Measurements from ENCODE around the gene UFD1. TPM values are rescaled to one million over a fixed set of nuclear protein-coding genes. Genes with fewer than 3 reads are reported as not detected.

UFD1 gene
- total and polyA plus RNA-seq, 3 donors from 2014 or later: 46.1 to 86.6 (median 54.5) TPM

- intact Hi-C loops (cut with DNase I; ENCODE audit: low total_unique reads): no loop called here
- Histone ChIP-seq H3K4me3 (no peak overlapping the region), H3K9me3 (no peaks in the 10 kb centered on the region), H3K27me3 (no peaks in the 10 kb centered on the region), H3K27ac (no peak overlapping the region), H3K36me3 (ENCODE audit: low read depth, missing control alignments) (no peaks in the 10 kb centered on the region), H3K4me1 (no peaks in the 10 kb centered on the region)
- 92 to 96% methylated on average over 6 of the region's 6 CpGs for WGBS, 2 donors
- TF ChIP-seq POLR2A (IDR thresholded peaks at IDR 0.05): no peak
- TF ChIP-seq, protein P1, sequence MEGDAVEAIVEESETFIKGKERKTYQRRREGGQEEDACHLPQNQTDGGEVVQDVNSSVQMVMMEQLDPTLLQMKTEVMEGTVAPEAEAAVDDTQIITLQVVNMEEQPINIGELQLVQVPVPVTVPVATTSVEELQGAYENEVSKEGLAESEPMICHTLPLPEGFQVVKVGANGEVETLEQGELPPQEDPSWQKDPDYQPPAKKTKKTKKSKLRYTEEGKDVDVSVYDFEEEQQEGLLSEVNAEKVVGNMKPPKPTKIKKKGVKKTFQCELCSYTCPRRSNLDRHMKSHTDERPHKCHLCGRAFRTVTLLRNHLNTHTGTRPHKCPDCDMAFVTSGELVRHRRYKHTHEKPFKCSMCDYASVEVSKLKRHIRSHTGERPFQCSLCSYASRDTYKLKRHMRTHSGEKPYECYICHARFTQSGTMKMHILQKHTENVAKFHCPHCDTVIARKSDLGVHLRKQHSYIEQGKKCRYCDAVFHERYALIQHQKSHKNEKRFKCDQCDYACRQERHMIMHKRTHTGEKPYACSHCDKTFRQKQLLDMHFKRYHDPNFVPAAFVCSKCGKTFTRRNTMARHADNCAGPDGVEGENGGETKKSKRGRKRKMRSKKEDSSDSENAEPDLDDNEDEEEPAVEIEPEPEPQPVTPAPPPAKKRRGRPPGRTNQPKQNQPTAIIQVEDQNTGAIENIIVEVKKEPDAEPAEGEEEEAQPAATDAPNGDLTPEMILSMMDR (IDR thresholded peaks at IDR 0.05): no peak
- DNase-seq: no peak
Observed at GRCh38 chr22:19400881-19401280, 78.1 kb downstream of the UFD1 start.

Other genes with a start within 250 kb of the UFD1 start
- gene CLTCL1, start 187.5 kb downstream of the UFD1 start, total RNA-seq: 10 to 100 TPM; 46.6 to 54.4 TPM
- gene CLTCL1, start 187.5 kb downstream of the UFD1 start, polyA plus RNA-seq (ENCODE audit: insufficient read depth, low read depth, low replicate concordance): 107 TPM
- 10 to 100 TPM; 21.8 to 25.7 TPM for gene HIRA, start 47.5 kb downstream of the UFD1 start, total RNA-seq
- 17.7 TPM for gene HIRA, start 47.5 kb downstream of the UFD1 start, polyA plus RNA-seq (ENCODE audit: insufficient read depth, low read depth, low replicate concordance)
- 10 to 100 TPM; 28.9 to 29.2 TPM for gene MRPL40, start 46.6 kb downstream of the UFD1 start, total RNA-seq
- 53.8 TPM for gene MRPL40, start 46.6 kb downstream of the UFD1 start, polyA plus RNA-seq (ENCODE audit: insufficient read depth, low read depth, low replicate concordance)
- gene C22orf39, start 31.5 kb downstream of the UFD1 start, total RNA-seq: 10 to 100 TPM; 60.9 to 64.1 TPM
- gene C22orf39, start 31.5 kb downstream of the UFD1 start, polyA plus RNA-seq (ENCODE audit: insufficient read depth, low read depth, low replicate concordance): 38.7 TPM
- gene CDC45, start 727 bp upstream of the UFD1 start, total RNA-seq: 10 to 100 TPM; 38.8 to 43.7 TPM
- 47.2 TPM for gene CDC45, start 727 bp upstream of the UFD1 start, polyA plus RNA-seq (ENCODE audit: insufficient read depth, low read depth, low replicate concordance)
- 10 to 100 TPM; 29.2 to 42.0 TPM for gene CLDN5, start 45.2 kb upstream of the UFD1 start, total RNA-seq
- gene CLDN5, start 45.2 kb upstream of the UFD1 start, polyA plus RNA-seq (ENCODE audit: insufficient read depth, low read depth, low replicate concordance): 10.4 TPM
- gene SEPTIN5, start 235.3 kb upstream of the UFD1 start, total RNA-seq: 10 to 100 TPM; 68.9 to 89.3 TPM
- 33.9 TPM for gene SEPTIN5, start 235.3 kb upstream of the UFD1 start, polyA plus RNA-seq (ENCODE audit: insufficient read depth, low read depth, low replicate concordance)
- 10 to 100 TPM; 28.0 to 65.1 TPM for gene GP1BB, start 244.3 kb upstream of the UFD1 start, total RNA-seq
- not detected for gene GP1BB, start 244.3 kb upstream of the UFD1 start, polyA plus RNA-seq (ENCODE audit: insufficient read depth, low read depth, low replicate concordance)